Stimulated activated memory B cell treated with anti-CD40 and anti-IgM and Interleukin-4, amounts not matched to agents 10 μg/mL and 1 μg/mL and 100 μg/mL, for 72 hours (primary cell): ENCODE results near the gene ZSWIM2.

ENCODE experiments used
- ATAC-seq: fragments of 150-1000 bp; cut with Tn5 transposase; 2 replicates; pipeline ENCODE4 v1.10.0; 2021
- H3K27ac Mint-ChIP-seq: one replicate; pipeline ENCODE4 v1.8.0; 2022; ENCODE audit warnings: mild to moderate bottlenecking, mixed read lengths
- H3K27me3 Mint-ChIP-seq: one replicate; pipeline ENCODE4 v1.8.0; 2022; ENCODE audit warnings: mixed read lengths
- H3K36me3 Mint-ChIP-seq: one replicate; pipeline ENCODE4 v1.8.0; 2022; ENCODE audit warnings: mixed read lengths
- H3K4me1 Mint-ChIP-seq: one replicate; pipeline ENCODE4 v1.8.0; 2022; ENCODE audit warnings: mixed read lengths
- H3K4me3 Mint-ChIP-seq: one replicate; pipeline ENCODE4 v1.8.0; 2022; ENCODE audit warnings: mild to moderate bottlenecking, moderate library complexity, mixed read lengths
- H3K9me3 Mint-ChIP-seq: one replicate; pipeline ENCODE4 v1.8.0; 2022; ENCODE audit warnings: mixed read lengths

The ZSWIM2 gene

GRCh38 chr2:186784930-186785329 lies 64.0 kb downstream of the ZSWIM2 start:
- Mint-ChIP-seq H3K27ac (no peak overlapping the region), H3K27me3 (no peaks in the 10 kb centered on the region), H3K9me3 (peaks cover 15% of the 10 kb centered on the region), H3K36me3 (no peaks in the 10 kb centered on the region), H3K4me1 (no peaks in the 10 kb centered on the region), H3K4me3 (no peak overlapping the region)
- ATAC-seq: no peak

GRCh38 chr2:186783254-186783653 lies 65.7 kb downstream of the ZSWIM2 start:
- no peaks in the 10 kb centered on the region for H3K36me3 Mint-ChIP-seq
- H3K27ac Mint-ChIP-seq: no peak overlapping the region
- no peak overlapping the region for H3K4me3 Mint-ChIP-seq
- ATAC-seq: no peak
- peaks cover 13% of the 10 kb centered on the region for H3K9me3 Mint-ChIP-seq
- no peaks in the 10 kb centered on the region for H3K27me3 Mint-ChIP-seq
- H3K4me1 Mint-ChIP-seq: no peaks in the 10 kb centered on the region

- Mint-ChIP-seq H3K36me3 (no peaks in the 10 kb centered on the region), H3K4me3 (no peak overlapping the region), H3K9me3 (peaks cover 10% of the 10 kb centered on the region), H3K27me3 (no peaks in the 10 kb centered on the region), H3K4me1 (no peaks in the 10 kb centered on the region), H3K27ac (no peak overlapping the region)
- no peak for ATAC-seq
These were observed 68.2 kb downstream of the ZSWIM2 start for GRCh38 chr2:186780701-186781316.
